ENCODE measurements around the gene ADGB. TPM values are rescaled to one million over a fixed set of nuclear protein-coding genes. Genes with fewer than 3 reads are reported as not detected.

Gene ADGB
- total RNA-seq, 4 donors from 2014 or later: 0.26 to 3.6 (median 0.29) TPM; not detected in 1

GRCh38 chr6:146650799-146651481 lies 52.2 kb downstream of the ADGB start:
- Histone ChIP-seq H3K27ac (no peak overlapping the region), H3K4me1 (no peaks in the 10 kb centered on the region), H3K27me3 (no peaks in the 10 kb centered on the region), H3K4me3 (no peak overlapping the region), H3K36me3 (no peaks in the 10 kb centered on the region), H3K9me3 (no peaks in the 10 kb centered on the region)
- WGBS: 47% methylated on average over 7 of the region's 8 CpGs
- no peak for DNase-seq (ENCODE audit: low spot score in 2 of 2)
- TF ChIP-seq CTCF (IDR thresholded peaks at IDR 0.05) (no peak), POLR2A (IDR thresholded peaks at IDR 0.05) (no peak), EP300 (IDR thresholded peaks at IDR 0.05) (no peak), POLR2AphosphoS5 (IDR thresholded peaks at IDR 0.05) (no peak)

- no peak for DNase-seq (ENCODE audit: low spot score in 2 of 2)
- Histone ChIP-seq H3K4me1 (no peaks in the 10 kb centered on the region), H3K36me3 (no peaks in the 10 kb centered on the region), H3K9me3 (no peaks in the 10 kb centered on the region), H3K4me3 (no peak overlapping the region), H3K27ac (no peak overlapping the region), H3K27me3 (no peaks in the 10 kb centered on the region)
- no peak for TF ChIP-seq EP300 (IDR thresholded peaks at IDR 0.05)
- 73% methylated on average over 4 of the region's 4 CpGs for WGBS
Observed at GRCh38 chr6:146651482-146651863, 52.7 kb downstream of the ADGB start.

- TF ChIP-seq EP300 (IDR thresholded peaks at IDR 0.05): no peak
- no peak for TF ChIP-seq CTCF (IDR thresholded peaks at IDR 0.05)
- no peak for TF ChIP-seq POLR2AphosphoS5 (IDR thresholded peaks at IDR 0.05)
- no peak for TF ChIP-seq POLR2A (IDR thresholded peaks at IDR 0.05)
- no peaks in the 10 kb centered on the region for H3K27me3 ChIP-seq
- no peaks in the 10 kb centered on the region for H3K9me3 ChIP-seq
- no peaks in the 10 kb centered on the region for H3K4me1 ChIP-seq
- H3K27ac ChIP-seq: no peak overlapping the region
- H3K36me3 ChIP-seq: no peaks in the 10 kb centered on the region
- no peak overlapping the region for H3K4me3 ChIP-seq
- no peak for DNase-seq (ENCODE audit: low spot score in 2 of 2)
- 67% methylated on average over 1 of the region's 3 CpGs for WGBS
Observed at GRCh38 chr6:146657432-146657831, 58.7 kb downstream of the ADGB start.

GRCh38 chr6:146664871-146665360 lies 66.1 kb downstream of the ADGB start:
- no peak for TF ChIP-seq EP300 (IDR thresholded peaks at IDR 0.05)
- TF ChIP-seq POLR2AphosphoS5 (IDR thresholded peaks at IDR 0.05): no peak
- no peak for TF ChIP-seq CTCF (IDR thresholded peaks at IDR 0.05)
- no peak for TF ChIP-seq POLR2A (IDR thresholded peaks at IDR 0.05)
- Histone ChIP-seq H3K36me3 (no peaks in the 10 kb centered on the region), H3K27me3 (no peaks in the 10 kb centered on the region), H3K4me3 (no peak overlapping the region), H3K4me1 (no peaks in the 10 kb centered on the region), H3K27ac (no peak overlapping the region), H3K9me3 (no peaks in the 10 kb centered on the region)
- 44% methylated on average over 3 of the region's 3 CpGs for WGBS
- DNase-seq (ENCODE audit: low spot score in 2 of 2): no peak

- WGBS: 36% methylated on average over 2 of the region's 2 CpGs
- H3K36me3 ChIP-seq: no peaks in the 10 kb centered on the region
Observed at GRCh38 chr6:146666909-146667308, 68.1 kb downstream of the ADGB start.

More at GRCh38 chr6:146666909-146667308, 68.1 kb downstream of the ADGB start:
- DNase-seq (ENCODE audit: low spot score in 2 of 2): no peak
- no peaks in the 10 kb centered on the region for H3K4me1 ChIP-seq
- no peak overlapping the region for H3K27ac ChIP-seq
- TF ChIP-seq EP300 (IDR thresholded peaks at IDR 0.05) (no peak), POLR2AphosphoS5 (IDR thresholded peaks at IDR 0.05) (no peak), POLR2A (IDR thresholded peaks at IDR 0.05) (no peak), CTCF (IDR thresholded peaks at IDR 0.05) (no peak)
- no peaks in the 10 kb centered on the region for H3K9me3 ChIP-seq
- no peaks in the 10 kb centered on the region for H3K27me3 ChIP-seq
- H3K4me3 ChIP-seq: no peak overlapping the region
